NCI-H1694 (cell line): ENCODE data around the gene VAPA.
A peak's percentile ranks its signal among the peaks of the same experiment; 100 is the strongest.

Experiments used
- DNase-seq: peaks from one replicate; lab custom pipeline; 2025; lab: John Stamatoyannopoulos, UW

VAPA gene

DNA sequence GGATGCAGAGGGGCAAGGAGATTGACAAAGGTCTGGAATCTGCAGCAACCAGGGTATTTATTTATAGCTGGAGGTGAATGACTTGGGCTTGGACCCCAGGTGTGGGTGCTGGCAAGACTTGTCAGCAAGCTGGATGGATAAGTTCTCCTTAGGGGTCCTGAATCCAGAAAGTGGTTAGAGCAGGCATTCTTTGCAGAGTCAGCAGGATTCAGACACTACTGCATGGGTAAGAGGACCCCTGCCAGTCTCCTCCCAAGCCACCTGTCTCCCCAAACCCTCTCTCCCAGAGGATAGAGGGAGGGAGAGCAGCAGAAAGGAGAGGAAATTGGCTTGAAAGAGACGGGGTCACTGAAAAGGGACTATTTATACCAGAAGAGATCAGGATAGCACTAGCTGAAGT lies 89.5 kb downstream of the VAPA start:
- DNase-seq = no peak

- DNase-seq = no peak
These were observed 90.0 kb downstream of the VAPA start for GRCh38 chr18:10003866-10004265.

DNA sequence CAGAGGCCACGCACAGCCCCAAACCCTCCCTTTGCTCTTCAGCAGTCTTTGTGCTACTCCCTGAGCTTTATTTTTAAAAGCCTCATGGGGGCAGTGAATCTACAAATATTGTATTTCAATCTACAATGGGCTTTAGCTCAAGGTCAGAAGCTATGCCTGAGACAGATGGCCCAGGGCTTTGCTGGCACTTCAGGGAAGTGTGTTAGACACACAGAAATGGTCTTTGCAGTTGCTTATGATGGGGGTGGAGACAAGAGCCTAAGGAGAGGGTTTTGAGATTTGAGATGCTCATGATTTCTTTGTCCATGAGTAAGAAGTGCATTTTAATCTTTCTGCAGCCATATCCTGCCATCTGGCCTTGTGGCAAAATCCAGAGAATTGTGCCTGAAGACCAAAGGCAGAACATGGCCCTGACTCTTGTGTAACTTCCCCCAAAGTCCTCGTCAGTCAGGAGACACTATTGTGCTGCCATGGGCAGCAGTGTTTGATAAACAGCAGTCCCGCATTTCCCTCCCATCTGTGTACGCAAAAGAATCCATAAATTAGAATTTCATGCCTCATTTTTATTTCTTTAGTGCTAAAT lies 92.6 kb downstream of the VAPA start:
- DNase-seq = peak; percentile 71

DNA sequence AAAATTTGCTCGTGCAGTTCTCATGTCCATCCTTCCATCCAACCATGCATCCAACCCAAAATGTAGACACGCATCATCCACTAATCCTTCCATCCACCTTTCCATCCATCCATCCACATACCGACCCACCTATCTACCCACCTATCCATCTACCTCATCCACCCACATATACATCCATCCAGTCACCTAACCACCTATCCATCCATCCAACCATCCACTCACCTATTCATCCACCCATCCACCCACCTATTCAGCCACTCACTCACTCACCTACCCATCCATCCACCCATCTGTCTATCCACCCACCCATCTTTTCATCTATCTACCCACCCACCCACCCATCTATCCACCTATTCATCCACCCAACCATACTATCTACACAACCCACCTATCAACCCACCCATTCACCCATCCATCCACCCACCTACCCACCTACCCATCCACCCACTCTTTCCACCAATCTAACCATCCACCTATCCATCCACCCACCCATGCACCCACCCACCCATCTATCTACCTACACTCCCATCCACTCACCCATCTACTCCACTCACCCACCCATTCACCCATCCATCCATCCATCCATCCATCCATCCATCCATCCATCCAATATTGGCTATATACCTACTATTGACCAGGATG lies 94.3 kb downstream of the VAPA start:
- no peak for DNase-seq
